ENCODE data around the gene EHF.

GRCh38 chr11:34620202-34620601 is 691 bp upstream of the EHF start:
- TF ChIP-seq POLR2A (IDR thresholded peaks at IDR 0.05) (no peak), CTCF (IDR thresholded peaks at IDR 0.05) (no peak)
